Stimulated activated CD8-positive, alpha-beta memory T cell treated with anti-CD3 and anti-CD28 coated beads, Interleukin-15, amount 100 ng/mL, for 1 hour (primary cell): ENCODE data around the gene TINAGL1.

Source experiments
- DNase-seq: peaks from one replicate; pipeline ENCODE4 v3.0.0-alpha.2; 2020; ENCODE audit warnings: low read depth

Gene TINAGL1, protein sequence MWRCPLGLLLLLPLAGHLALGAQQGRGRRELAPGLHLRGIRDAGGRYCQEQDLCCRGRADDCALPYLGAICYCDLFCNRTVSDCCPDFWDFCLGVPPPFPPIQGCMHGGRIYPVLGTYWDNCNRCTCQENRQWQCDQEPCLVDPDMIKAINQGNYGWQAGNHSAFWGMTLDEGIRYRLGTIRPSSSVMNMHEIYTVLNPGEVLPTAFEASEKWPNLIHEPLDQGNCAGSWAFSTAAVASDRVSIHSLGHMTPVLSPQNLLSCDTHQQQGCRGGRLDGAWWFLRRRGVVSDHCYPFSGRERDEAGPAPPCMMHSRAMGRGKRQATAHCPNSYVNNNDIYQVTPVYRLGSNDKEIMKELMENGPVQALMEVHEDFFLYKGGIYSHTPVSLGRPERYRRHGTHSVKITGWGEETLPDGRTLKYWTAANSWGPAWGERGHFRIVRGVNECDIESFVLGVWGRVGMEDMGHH

DNA sequence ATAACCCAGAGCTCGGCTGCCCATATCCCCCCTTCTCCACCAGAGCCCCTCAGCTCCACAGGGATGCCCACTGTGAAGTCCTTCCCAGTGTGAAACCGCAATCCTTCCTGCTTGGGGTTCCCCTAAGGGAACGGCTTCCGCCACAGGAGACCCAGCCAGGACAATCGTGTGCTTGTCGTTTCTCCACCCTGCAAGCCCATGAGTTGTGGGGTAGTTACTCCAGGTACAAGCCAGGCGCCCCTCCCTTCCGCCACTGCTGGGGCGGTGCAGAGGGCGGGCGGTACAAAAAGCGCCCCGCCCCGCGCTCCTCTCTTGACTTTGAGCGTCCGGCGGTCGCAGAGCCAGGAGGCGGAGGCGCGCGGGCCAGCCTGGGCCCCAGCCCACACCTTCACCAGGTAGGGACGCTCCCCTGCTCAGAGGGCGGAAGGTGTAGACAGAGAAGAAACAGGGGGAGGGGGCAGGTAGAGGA lies at the start of gene TINAGL1:
TSS of gene TINAGL1 (plus strand) at position 315 of the 469 bp plus-strand sequence. CDS start 634 bp downstream, outside the sequence.
- DNase-seq: no peak

DNA sequence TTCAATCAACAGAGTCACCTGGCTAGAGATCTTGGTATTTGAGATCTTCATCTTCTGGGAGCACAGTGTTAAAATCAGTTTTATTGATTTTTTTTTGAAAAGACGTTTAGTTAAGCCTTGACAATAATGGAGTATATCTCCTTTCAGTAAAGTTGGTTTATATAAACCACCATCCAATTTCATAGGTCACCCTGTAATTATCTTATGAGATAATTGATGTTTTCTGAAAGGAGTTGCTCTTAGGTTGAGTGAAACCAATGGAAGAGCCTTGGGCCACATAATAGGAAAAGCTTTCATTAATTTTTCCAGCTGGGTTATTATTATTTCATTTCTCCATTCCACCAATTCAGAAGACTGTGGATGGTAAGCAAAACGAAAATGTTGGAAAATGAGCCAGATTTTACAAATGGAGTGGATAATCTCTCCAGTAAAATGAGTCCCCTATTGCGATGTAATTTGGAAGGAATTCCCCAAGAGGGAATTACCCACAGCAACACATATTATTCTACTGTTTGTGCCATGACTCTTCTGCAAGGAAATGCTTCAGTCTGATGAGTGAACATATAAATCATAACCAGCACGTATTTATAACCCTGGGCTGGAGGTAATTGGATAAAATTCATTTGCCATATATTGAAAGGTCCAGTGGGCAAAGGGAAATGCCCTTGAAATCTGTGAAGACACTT lies 46.2 kb upstream of the TINAGL1 start:
- DNase-seq: no peak

DNA sequence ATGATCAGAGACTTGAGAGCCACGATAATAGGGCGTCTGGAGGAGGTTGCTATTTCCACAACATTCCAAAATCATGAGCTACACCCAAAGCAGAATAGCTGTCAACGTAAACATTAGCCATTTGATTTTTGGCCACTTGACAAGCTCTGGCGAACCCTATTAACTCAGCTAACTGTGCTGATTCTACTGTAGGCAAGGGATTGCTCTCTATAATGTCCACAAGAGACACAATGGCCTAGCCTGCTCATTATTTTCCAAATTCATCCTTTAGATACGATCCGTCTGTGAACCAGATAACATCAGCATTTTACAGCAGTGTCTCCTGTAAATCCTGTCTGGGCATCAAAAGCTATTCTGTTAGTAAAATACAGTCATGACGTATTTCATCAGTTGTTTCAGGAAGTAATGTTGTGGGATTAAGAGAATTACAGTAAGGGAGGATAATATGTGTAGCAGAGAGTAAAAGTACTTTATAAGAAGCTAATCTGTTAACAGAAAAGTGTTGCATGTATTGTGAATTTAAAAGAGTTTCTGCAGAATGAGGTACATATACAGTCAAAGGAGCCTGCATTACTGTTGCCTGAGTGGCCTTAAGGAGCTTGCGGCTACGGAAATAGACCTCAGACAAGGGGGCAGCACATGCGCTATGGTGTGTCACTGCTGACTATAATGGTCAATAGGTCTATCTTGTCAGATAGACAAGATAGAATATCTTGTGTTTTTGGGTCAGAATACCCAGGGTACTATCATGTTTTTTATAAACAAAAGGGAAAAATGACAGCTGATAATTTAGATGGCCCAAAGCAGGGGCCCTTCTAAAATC lies 44.9 kb upstream of the TINAGL1 start:
- DNase-seq: no peak

DNA sequence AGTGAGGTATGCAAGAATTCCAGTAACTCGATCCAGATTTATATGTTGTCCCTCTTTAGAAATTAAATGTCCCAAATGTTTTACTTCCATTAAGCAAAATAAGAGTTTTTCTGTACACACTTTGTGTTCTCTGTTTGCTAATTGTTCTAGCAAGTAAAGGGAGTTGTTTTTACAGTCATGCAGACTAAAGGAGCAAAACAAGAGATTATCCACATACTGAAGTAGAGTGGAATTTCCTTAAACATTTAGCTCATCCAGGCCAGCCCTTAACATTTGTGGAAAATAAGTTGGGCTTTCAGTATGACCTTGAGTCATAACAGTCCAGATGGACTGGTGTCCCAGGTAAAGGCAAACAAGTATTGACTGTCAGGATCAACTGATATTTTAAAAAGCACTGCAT lies 44.1 kb upstream of the TINAGL1 start:
- no peak for DNase-seq

GRCh38 chr1:31535561-31535960 lies 40.8 kb upstream of the TINAGL1 start:
- DNase-seq: no peak

GRCh38 chr1:31539329-31539728 lies 37.0 kb upstream of the TINAGL1 start:
- DNase-seq: no peak

GRCh38 chr1:31541194-31541593 lies 35.1 kb upstream of the TINAGL1 start:
- DNase-seq: no peak

- DNase-seq: no peak
Measured at GRCh38 chr1:31545927-31546540, 30.3 kb upstream of the TINAGL1 start.

GRCh38 chr1:31548534-31548906 lies 27.8 kb upstream of the TINAGL1 start:
- no peak for DNase-seq

GRCh38 chr1:31548907-31549808 lies 27.2 kb upstream of the TINAGL1 start:
- DNase-seq: peak; percentile 84

DNA sequence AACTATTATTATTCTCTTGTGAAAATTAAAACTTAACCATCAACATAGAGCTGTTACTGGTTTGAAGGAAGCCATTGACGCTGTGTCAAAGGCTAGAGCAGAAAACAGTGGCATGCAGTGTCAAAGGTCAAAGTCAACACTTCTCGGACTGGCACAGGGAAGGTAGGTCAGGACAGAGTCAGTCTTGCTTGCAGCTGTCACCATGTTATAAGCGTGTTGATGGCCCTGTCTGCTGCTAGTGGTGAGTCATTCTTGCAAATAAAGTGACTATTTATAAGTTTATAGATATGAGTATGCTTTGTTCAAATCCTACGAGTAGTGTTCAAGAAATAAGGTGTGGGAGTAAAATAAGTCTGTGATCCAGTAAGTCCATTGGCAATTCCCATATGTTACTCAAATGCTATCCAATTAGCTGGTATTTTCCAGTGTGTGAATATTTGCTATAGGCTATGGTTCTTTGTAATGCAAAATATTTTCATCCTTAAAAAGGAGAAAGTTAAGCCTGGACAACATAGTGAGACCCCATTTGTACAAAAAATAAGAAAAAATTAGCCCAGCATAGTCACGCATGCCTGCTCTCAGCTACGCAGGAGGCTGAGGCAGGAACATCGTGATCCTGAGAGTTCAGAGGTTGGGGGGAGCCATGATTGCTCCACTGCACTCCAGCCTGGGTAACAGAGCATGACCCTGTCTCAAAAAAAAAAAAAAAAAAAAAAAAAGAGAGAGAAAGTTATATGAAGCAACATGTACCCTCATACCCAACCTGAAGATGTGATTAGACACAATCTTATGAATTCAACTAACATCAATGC lies 26.3 kb upstream of the TINAGL1 start:
- no peak for DNase-seq

GRCh38 chr1:31551208-31551607 lies 25.1 kb upstream of the TINAGL1 start:
- DNase-seq: no peak

DNA sequence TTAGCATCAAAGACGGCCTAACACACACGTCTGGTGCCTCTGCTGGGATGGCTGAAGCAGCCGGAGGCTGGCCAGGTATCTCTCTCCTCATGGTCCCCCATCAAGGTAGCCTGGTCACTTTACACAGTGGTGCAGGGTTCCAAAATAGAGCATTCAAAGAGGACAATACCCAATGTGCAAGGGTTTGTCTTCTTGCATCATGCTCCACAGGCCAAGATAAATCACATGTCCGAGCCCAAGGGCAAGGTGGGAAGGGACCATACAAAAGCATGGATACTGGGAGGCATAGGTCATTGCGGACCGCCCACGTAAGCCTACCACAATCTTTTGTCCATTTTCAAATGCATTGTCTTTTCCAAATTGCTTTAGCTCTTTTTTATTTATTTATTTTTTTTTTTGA lies 23.8 kb upstream of the TINAGL1 start:
- DNase-seq: no peak

- no peak for DNase-seq
Measured at GRCh38 chr1:31556481-31557006, 19.8 kb upstream of the TINAGL1 start.

DNA sequence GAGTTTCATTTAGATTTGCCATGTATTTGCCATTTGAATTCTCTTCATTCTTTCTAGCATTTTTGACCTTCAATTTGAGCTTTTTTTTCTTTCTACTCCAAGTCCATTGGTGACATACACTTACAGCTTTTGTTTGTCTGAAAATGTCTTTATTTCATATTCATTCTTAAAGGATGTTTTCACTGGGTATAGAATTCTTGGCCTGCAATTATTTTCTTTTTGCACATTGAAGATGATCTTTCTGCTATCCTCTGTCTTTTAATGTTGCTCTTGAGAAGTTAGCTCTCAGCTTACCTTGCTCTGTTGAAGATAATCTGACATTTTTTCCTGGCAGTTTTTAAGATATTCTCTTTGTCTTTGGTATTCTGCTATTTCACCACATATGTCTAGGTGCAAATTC lies 16.6 kb upstream of the TINAGL1 start:
- DNase-seq: no peak

DNA sequence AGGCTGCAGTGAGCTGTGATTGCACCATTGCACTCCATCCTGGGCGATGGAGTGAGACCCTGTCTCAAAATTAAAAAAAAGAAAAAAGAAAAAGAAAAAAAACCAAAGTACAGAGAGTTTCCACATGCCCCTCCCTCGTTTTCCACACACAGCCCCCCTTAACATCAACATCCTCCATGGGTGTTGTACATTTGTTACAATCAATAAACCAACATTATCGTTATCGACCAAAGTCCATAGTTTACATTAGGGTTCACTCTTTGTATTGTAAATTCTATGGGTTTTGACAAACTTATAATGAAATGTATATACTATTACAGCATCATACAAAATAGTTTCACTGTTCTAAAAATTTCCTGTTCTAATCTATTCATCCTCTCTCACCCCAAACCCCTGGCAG lies 15.9 kb upstream of the TINAGL1 start:
- no peak for DNase-seq

- no peak for DNase-seq
Measured at GRCh38 chr1:31562707-31563360, 13.5 kb upstream of the TINAGL1 start.

GRCh38 chr1:31564606-31564989 lies 11.7 kb upstream of the TINAGL1 start:
- no peak for DNase-seq

- no peak for DNase-seq
Measured at GRCh38 chr1:31567956-31568570, 8.3 kb upstream of the TINAGL1 start.
